HCT116 (cell line): ENCODE data around the gene AKR7A2. TPM values are rescaled to one million over a fixed set of nuclear protein-coding genes. Genes with fewer than 3 reads are reported as not detected.
"Not testable (repeated sequence)": the region's sequence is repeated elsewhere in the genome, so short reads cannot be mapped to it uniquely, and the experiment has no call there.

Experiments used
- ATAC-seq: fragments of 200-7000 bp; cut with Tn5 transposase; 2 replicates; pipeline ENCODE4 v1.9.1; 2020; ENCODE audit warnings: mild to moderate bottlenecking, moderate library complexity
- BruUV-seq: library from RNA; stranded (reverse); fragments of 400-500 nt; replicated peaks from 2 replicates; lab custom pipeline; 2021; lab: Mats Ljungman, UMichigan
- CTCF ChIA-PET: fragments of 300-600 bp; sonication (Branson Sonifier 250); formaldehyde crosslinking; loops from one replicate; lab custom pipeline; 2021; ENCODE audit warnings: antibody characterized with exemption; lab: Charles Lee
- POLR2A ChIA-PET: fragments of 300-600, 350-600 bp; sonication (Branson Sonifier 250); formaldehyde crosslinking; loops from one replicate; lab custom pipeline; 2021; ENCODE audit warnings: antibody characterized with exemption; lab: Charles Lee
- RAD21 ChIA-PET, 2 experiments: fragments of 300-600 bp; sonication (Branson Sonifier 250); formaldehyde crosslinking; loops; one replicate each; lab custom pipeline; 2023; ENCODE audit warnings: low total read pairs in 2 of 2; ENCODE audit not compliant: uncharacterized antibody in 2 of 2, unreplicated experiment in 2 of 2, low non-redundant PET in 1 of 2; lab: Charles Lee
- DNase-seq: peaks from one replicate; pipeline ENCODE4 v3.0.0-alpha.2; 2010; ENCODE audit warnings: low read depth, low spot score
- H2AFZ ChIP-seq: fragments of 200-600 bp; shearing (Covaris generic), sonication (generic); 2 replicates; pipeline ENCODE4 v1.6.1; 2017; ENCODE audit warnings: low read depth, mixed run types, mixed read lengths, antibody characterized with exemption, low read length; ENCODE audit not compliant: poor library complexity, severe bottlenecking
- H3K27ac ChIP-seq: 2 replicates; pipeline ENCODE4 v1.5.1; 2012; ENCODE audit warnings: low read depth, low read length
- H3K27me3 ChIP-seq: fragments of 200-600 bp; sonication (generic); 2 replicates; pipeline ENCODE4 v1.6.1; 2016; ENCODE audit warnings: mixed run types, low read length, mixed read lengths; ENCODE audit not compliant: insufficient read depth
- H3K36me3 ChIP-seq, 2 experiments: fragments of 200-500 bp in 1 of 2; fragments of 200-600 bp in 1 of 2; sonication (Bioruptor generic) in 1 of 2; sonication (generic) in 1 of 2; 2 replicates each; pipeline versions ENCODE4 v1.5.1 to v1.6.1; 2014 to 2016; ENCODE audit warnings: low read length in 2 of 2, inconsistent platforms in 1 of 2, mixed read lengths in 1 of 2, mixed run types in 1 of 2; ENCODE audit not compliant: insufficient read depth in 2 of 2, control insufficient read depth in 1 of 2
- H3K4me1 ChIP-seq, 2 experiments: fragments of 200-600 bp in 1 of 2; sonication (generic) in 1 of 2; 2 replicates each; pipeline versions ENCODE4 v1.5.1 to v1.6.1; 2012 to 2017; ENCODE audit warnings: low read length in 2 of 2, inconsistent platforms in 1 of 2, mild to moderate bottlenecking in 1 of 2, mixed read lengths in 1 of 2, mixed run types in 1 of 2, moderate library complexity in 1 of 2; ENCODE audit not compliant: insufficient read depth in 2 of 2, control insufficient read depth in 1 of 2
- H3K4me2 ChIP-seq: fragments of 200-600 bp; sonication (generic); 2 replicates; pipeline ENCODE4 v1.6.1; 2017; ENCODE audit warnings: mixed run types, low read length, mixed read lengths
- H3K4me3 ChIP-seq, 2 experiments: fragments of 200-600 bp in 1 of 2; sonication (generic) in 1 of 2; replicated peaks in 1 of 2; 2 replicates each; pipeline ENCODE4 v1.5.1; 2011 to 2016; ENCODE audit warnings: low read length in 2 of 2, control low read depth in 1 of 2, low read depth in 1 of 2, mild to moderate bottlenecking in 1 of 2, mixed read lengths in 1 of 2, mixed run types in 1 of 2
- H3K79me2 ChIP-seq: fragments of 200-600 bp; sonication (generic); 2 replicates; pipeline ENCODE4 v1.6.1; 2017; ENCODE audit warnings: mild to moderate bottlenecking, mixed run types, low read length, moderate library complexity, mixed read lengths; ENCODE audit not compliant: insufficient read depth
- H3K9ac ChIP-seq: fragments of 200-600 bp; sonication (generic); 2 replicates; pipeline ENCODE4 v1.6.1; 2016; ENCODE audit warnings: low read length, mixed read lengths
- H3K9me2 ChIP-seq: fragments of 200-600 bp; sonication (generic), shearing (Covaris generic); 2 replicates; pipeline ENCODE4 v1.6.1; 2017; ENCODE audit warnings: mixed run types, mild to moderate bottlenecking, moderate library complexity; ENCODE audit not compliant: insufficient read depth
- H3K9me3 ChIP-seq, 2 experiments: fragments of 200-500 bp in 1 of 2; fragments of 200-600 bp in 1 of 2; sonication (Bioruptor generic) in 1 of 2; sonication (generic) in 1 of 2; 2 replicates each; pipeline ENCODE4 v1.6.1; 2014 to 2017; ENCODE audit warnings: low read length in 2 of 2, mixed read lengths in 2 of 2, inconsistent platforms in 1 of 2, low read depth in 1 of 2, mild to moderate bottlenecking in 1 of 2, mixed run types in 1 of 2, moderate library complexity in 1 of 2; ENCODE audit not compliant: control insufficient read depth in 1 of 2, insufficient read depth in 1 of 2
- H4K20me1 ChIP-seq: fragments of 200-600 bp; sonication (generic), shearing (Covaris generic); 2 replicates; pipeline ENCODE4 v1.6.1; 2017; ENCODE audit warnings: mixed run types, mild to moderate bottlenecking, moderate library complexity; ENCODE audit not compliant: insufficient read depth
- CEBPB ChIP-seq: IDR thresholded peaks from 2 replicates; pipeline ENCODE4 v1.6.1; 2012; ENCODE audit warnings: low read depth
- FOSL1 ChIP-seq: IDR thresholded peaks from 2 replicates; pipeline ENCODE4 v1.6.1; 2012; ENCODE audit warnings: low read depth
- JUND ChIP-seq: IDR thresholded peaks from 2 replicates; pipeline ENCODE4 v1.6.1; 2012
- POLR2A ChIP-seq: IDR thresholded peaks from 2 replicates; pipeline ENCODE4 v1.7.0; 2011; ENCODE audit warnings: borderline replicate concordance; ENCODE audit not compliant: insufficient read depth, insufficient read length; ENCODE audit errors: extremely low read depth
- POLR2AphosphoS5 ChIP-seq: IDR thresholded peaks from 2 replicates; pipeline ENCODE4 v1.6.1; 2011; ENCODE audit warnings: mild to moderate bottlenecking, low read depth, low read length, moderate library complexity
- SP1 ChIP-seq: IDR thresholded peaks from 2 replicates; pipeline ENCODE4 v1.6.1; 2012; ENCODE audit warnings: low read depth
- SRF ChIP-seq: IDR thresholded peaks from 2 replicates; pipeline ENCODE4 v1.6.1; 2012; ENCODE audit warnings: low read depth
- intact Hi-C: fragments of 100-400 bp; cut with micrococcal nuclease; formaldehyde crosslinking; loops from 2 replicates; pipeline ENCODE4 v1.10.0; 2022
- total RNA-seq: library from RNA; stranded (reverse); gene quantifications from one replicate; pipeline ENCODE4 v1.2.1, GENCODE V29; 2021; ENCODE audit not compliant: unreplicated experiment
- TF ChIP-seq, protein P1 (sequence below): IDR thresholded peaks from 2 replicates; pipeline ENCODE4 v1.6.1; 2012

AKR7A2 gene
- total RNA-seq, 1 experiment from 2014 or later = 90.8 TPM

DNA sequence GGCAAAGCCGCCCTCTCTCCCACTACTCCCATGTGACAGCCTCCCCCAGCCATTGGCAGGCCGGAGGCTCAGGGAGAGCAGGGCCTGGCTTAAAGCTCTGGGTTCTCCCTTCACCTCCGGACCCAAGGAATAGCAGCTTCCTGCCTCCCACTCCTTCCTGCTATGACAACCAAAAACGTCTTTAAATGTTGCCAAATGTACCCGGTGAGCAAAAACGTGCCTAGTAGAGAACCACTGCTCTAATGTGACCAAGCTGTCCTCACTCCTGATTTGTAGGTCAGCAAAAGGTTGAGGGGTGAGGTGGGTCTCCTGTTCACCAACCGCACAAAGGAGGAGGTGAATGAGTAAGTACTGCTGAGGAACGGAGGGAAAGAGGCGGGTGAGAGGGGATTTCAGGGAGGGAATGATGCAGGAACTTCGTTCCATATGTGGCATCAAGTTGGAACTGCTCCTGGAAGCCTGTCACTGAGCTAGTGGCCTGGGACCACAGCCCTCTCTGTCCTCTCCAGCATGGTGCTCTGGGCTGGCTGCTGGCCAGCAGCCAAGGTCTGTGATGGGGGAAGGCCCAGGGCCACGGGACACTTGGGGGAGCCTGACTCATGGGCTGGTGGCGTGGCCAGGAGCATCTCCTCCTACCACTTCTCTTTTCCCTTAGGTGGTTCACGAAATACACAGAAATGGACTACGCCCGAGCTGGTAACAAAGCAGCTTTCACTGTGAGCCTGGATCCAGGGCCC is 54.6 kb downstream of the AKR7A2 start:
- Histone ChIP-seq H3K4me2 (no peak overlapping the region), H3K4me1 (peaks cover 9 to 24% of the 10 kb centered on the region in 2 experiments), H4K20me1 (peaks cover 20% of the 10 kb centered on the region; the same call in 1 of the 2 replicates), H3K79me2 (peaks cover 56% of the 10 kb centered on the region), H3K9ac (no peak overlapping the region), H3K4me3 (no peak overlapping the region), H3K27ac (no peak overlapping the region), H3K9me3 (no peaks in the 10 kb centered on the region), H3K27me3 (no peaks in the 10 kb centered on the region), H3K9me2 (no peaks in the 10 kb centered on the region), H2AFZ (no peak overlapping the region), H3K36me3 (peaks cover 15 to 58% of the 10 kb centered on the region in 2 experiments; a peak in 3 of 4 replicates)
- intact Hi-C loops = no loop called here
- DNase-seq = no peak
- RAD21 ChIA-PET = no interaction called here
- CTCF ChIA-PET = no interaction called here
- no TSS peak for BruUV-seq
- TF ChIP-seq SP1 = no peak
- TF ChIP-seq POLR2AphosphoS5 = no peak
- no peak for TF ChIP-seq CEBPB
- TF ChIP-seq SRF = no peak
- TF ChIP-seq FOSL1 = no peak
- TF ChIP-seq, protein P1, sequence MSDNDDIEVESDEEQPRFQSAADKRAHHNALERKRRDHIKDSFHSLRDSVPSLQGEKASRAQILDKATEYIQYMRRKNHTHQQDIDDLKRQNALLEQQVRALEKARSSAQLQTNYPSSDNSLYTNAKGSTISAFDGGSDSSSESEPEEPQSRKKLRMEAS = no peak
- TF ChIP-seq POLR2A = no peak
- no peak for TF ChIP-seq JUND
- no peak for ATAC-seq
- POLR2A ChIA-PET = no interaction called here

DNA sequence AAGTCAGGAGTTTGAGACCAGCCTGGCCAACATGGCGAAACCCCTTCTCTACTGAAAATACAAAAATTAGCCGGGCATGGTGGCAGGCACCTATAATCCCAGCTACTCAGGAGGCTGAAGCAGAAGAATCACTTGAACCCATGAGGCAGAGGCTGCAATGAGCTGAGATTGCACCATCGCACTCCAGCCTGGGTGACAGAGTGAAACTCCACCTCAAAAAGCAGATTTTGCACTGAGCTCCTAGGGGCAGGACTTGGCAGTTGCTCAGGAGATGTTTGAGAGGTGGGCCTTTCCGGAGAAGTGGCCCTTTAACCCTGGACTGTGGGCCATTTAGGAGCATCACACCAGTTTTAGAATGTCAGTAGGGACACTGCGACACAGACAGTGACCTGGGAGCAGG is 55.6 kb downstream of the AKR7A2 start:
- CTCF ChIA-PET, POLR2A ChIA-PET: not testable (repeated sequence)
- peaks cover 15 to 58% of the 10 kb centered on the region in 2 experiments; a peak in 3 of 4 replicates for H3K36me3 ChIP-seq

More for the DNA sequence above, 55.6 kb downstream of the AKR7A2 start:
- H3K4me2 ChIP-seq, ATAC-seq, H3K9ac ChIP-seq, H3K9me2 ChIP-seq, H2AFZ ChIP-seq, H3K9me3 ChIP-seq, RAD21 ChIA-PET, intact Hi-C loops, H3K27me3 ChIP-seq, H3K27ac ChIP-seq, DNase-seq, BruUV-seq, H3K4me3 ChIP-seq: not testable (repeated sequence)
- Histone ChIP-seq H4K20me1 (peaks cover 20% of the 10 kb centered on the region; the same call in 1 of the 2 replicates), H3K79me2 (peaks cover 67% of the 10 kb centered on the region), H3K4me1 (peaks cover 9 to 24% of the 10 kb centered on the region in 2 experiments)
